Stimulated activated CD8-positive, alpha-beta memory T cell treated with anti-CD3 and anti-CD28 coated beads, Interleukin-7, amount 100 ng/mL, for 24 hours (primary cell): Measurements from ENCODE around the gene CHST11.

Experiments used
- DNase-seq: peaks from one replicate; pipeline ENCODE4 v3.0.0-alpha.2; 2020; ENCODE audit warnings: low read depth

The CHST11 gene

GRCh38 chr12:104480826-104481440 lies 24.2 kb downstream of the CHST11 start:
- DNase-seq, result no peak

GRCh38 chr12:104482113-104482512 lies 25.4 kb downstream of the CHST11 start:
- no peak for DNase-seq

GRCh38 chr12:104482748-104483147 lies 26.0 kb downstream of the CHST11 start:
- DNase-seq, result no peak

GRCh38 chr12:104484079-104484478 lies 27.3 kb downstream of the CHST11 start:
- DNase-seq, result no peak

- no peak for DNase-seq
These were observed 29.1 kb downstream of the CHST11 start for GRCh38 chr12:104485651-104486362.

GRCh38 chr12:104486363-104486750 lies 29.6 kb downstream of the CHST11 start:
- no peak for DNase-seq

GRCh38 chr12:104486943-104487819 lies 30.4 kb downstream of the CHST11 start:
- DNase-seq, result no peak

GRCh38 chr12:104488374-104488773 lies 31.6 kb downstream of the CHST11 start:
- DNase-seq, result no peak

GRCh38 chr12:104490186-104490585 lies 33.4 kb downstream of the CHST11 start:
- DNase-seq, result no peak

- no peak for DNase-seq
These were observed 34.1 kb downstream of the CHST11 start for GRCh38 chr12:104490850-104491249.

- DNase-seq, result no peak
These were observed 36.7 kb downstream of the CHST11 start for GRCh38 chr12:104493496-104493895.

- no peak for DNase-seq
These were observed 37.5 kb downstream of the CHST11 start for GRCh38 chr12:104494137-104494792.

GRCh38 chr12:104494793-104495158 lies 38.0 kb downstream of the CHST11 start:
- no peak for DNase-seq

- no peak for DNase-seq
These were observed 39.0 kb downstream of the CHST11 start for GRCh38 chr12:104495786-104496185.

GRCh38 chr12:104496336-104496735 lies 39.6 kb downstream of the CHST11 start:
- no peak for DNase-seq

GRCh38 chr12:104498211-104498801 lies 41.6 kb downstream of the CHST11 start:
- no peak for DNase-seq

GRCh38 chr12:104499668-104500332 lies 43.1 kb downstream of the CHST11 start:
- DNase-seq, result no peak

- DNase-seq, result no peak
These were observed 44.4 kb downstream of the CHST11 start for GRCh38 chr12:104501115-104501514.

- DNase-seq, result no peak
These were observed 44.9 kb downstream of the CHST11 start for GRCh38 chr12:104501660-104502059.

GRCh38 chr12:104502217-104502616 lies 45.5 kb downstream of the CHST11 start:
- no peak for DNase-seq

- DNase-seq, result no peak
These were observed 45.9 kb downstream of the CHST11 start for GRCh38 chr12:104502638-104503037.
